ENCODE results near the gene SP2.

The SP2 gene

DNA sequence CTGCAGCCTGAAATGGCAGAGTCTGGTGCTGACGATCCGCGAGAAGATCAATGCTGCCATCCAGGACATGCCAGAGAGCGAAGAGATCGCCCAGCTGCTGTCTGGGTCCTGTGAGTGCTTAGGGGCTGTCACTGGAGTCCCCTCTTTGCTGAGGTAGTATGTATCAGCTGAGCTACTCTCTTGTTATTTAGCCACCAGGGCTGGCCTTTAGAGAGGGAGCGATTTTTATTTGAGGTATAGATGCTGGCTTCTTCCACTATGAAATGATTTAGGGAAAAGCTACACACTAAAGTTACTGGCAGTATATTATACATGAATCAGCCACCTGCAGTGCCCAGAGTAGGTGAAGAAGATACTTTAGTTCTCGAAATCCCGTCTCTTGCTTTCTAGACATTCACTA, 77.5 kb downstream of the SP2 start:
- DNase-seq (ENCODE audit: low spot score) = no peak

DNA sequence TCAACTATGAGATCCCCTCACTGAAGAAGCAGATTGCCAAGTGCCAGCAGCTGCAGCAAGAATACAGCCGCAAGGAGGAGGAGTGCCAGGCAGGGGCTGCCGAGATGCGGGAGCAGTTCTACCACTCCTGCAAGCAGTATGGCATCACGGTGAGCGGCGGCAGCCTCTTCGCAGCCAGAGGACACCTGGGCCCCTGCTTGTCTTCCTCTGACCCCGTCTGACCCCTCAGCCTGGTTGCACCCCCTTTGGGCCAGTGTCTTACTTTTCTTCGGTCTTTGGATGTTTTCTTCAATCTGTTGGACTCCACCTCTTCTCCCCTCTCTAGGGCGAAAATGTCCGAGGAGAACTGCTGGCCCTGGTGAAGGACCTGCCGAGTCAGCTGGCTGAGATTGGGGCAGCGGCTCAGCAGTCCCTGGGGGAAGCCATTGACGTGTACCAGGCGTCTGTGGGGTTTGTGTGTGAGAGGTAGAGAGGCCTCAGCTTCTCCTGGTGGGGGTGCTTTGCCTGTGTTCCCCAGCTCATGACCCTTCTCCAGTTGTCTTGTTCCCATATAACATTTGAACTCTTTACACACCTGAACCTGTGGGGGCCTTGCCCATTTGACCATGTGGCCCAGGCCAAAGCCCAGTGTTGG, 79.3 kb downstream of the SP2 start:
- no peak for DNase-seq (ENCODE audit: low spot score)

DNA sequence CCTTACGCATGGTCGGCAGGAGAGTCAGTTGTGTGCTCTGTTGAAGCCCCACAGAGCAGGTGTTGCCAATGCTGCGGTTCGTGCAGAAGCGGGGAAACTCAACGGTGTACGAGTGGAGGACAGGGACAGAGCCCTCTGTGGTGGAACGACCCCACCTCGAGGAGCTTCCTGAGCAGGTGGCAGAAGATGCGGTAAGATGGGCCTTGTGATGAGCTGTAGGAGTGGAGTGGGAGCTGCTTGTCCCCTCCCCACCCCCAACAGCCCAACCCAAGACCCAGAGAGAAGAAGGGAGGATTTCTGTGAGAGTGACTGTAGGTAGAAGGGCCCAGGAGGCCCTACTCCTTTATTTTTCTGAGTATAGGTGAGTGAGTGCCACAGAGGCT, 79.8 kb downstream of the SP2 start:
- DNase-seq (ENCODE audit: low spot score) = no peak

DNA sequence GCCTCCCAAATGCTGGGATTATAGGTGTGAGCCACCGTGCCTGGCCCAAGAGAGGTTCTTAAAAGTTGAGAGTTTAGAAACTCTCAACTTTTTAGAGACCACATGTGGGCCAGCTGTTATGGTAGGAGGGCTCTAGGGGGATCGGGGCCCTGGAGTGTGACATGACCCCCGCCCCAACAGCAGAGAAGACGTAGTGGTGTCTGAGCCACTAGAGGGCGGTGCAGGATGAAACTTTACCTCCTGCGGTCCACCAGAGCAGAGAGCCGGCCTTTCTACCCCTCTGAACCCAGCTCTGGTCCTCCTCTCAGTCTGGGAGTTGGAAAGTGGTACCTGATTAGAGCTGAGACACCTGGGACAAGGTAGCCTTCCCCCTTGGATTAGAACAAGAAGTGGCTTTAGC, 82.3 kb downstream of the SP2 start:
- peak; percentile 47 for DNase-seq (ENCODE audit: low spot score)

Measured in CD4-positive, alpha-beta T cell treated with Interleukin-2 at 100 ng/mL for 4 hours (primary cell).